RWPE2 (cell line): ENCODE results near the gene KIAA1217.

Source experiments
- ATAC-seq: fragments of 200-7000 bp; cut with Tn5 transposase; 3 replicates; pipeline ENCODE4 v1.9.1; 2021; ENCODE audit warnings: low read depth
- DNase-seq: peaks from one replicate; pipeline ENCODE4 v3.0.0-alpha.2; 2020; ENCODE audit warnings: low spot score
- H3K27ac ChIP-seq: fragments of 450-650 bp; 2 replicates; pipeline ENCODE4 v1.5.1; 2017; ENCODE audit warnings: mild to moderate bottlenecking; ENCODE audit not compliant: poor library complexity, severe bottlenecking
- H3K27me3 ChIP-seq: fragments of 250-450 bp; sonication (Bioruptor Pico); 2 replicates; pipeline ENCODE4 v1.5.1; 2021; ENCODE audit warnings: mild to moderate bottlenecking, moderate library complexity; ENCODE audit not compliant: insufficient read depth, poor library complexity, severe bottlenecking
- H3K36me3 ChIP-seq: fragments of 250-450 bp; sonication (Bioruptor Pico); 2 replicates; pipeline ENCODE4 v1.5.1; 2020; ENCODE audit warnings: low read depth, mild to moderate bottlenecking, moderate library complexity
- H3K4me1 ChIP-seq: fragments of 250-450 bp; sonication (Bioruptor Pico); 2 replicates; pipeline ENCODE4 v1.5.1; 2021; ENCODE audit warnings: mild to moderate bottlenecking, moderate library complexity; ENCODE audit not compliant: insufficient read depth, poor library complexity, severe bottlenecking
- H3K4me3 ChIP-seq: fragments of 250-450 bp; sonication (Bioruptor Pico); 2 replicates; pipeline ENCODE4 v1.5.1; 2021; ENCODE audit warnings: mild to moderate bottlenecking, moderate library complexity; ENCODE audit not compliant: severe bottlenecking
- H3K9me3 ChIP-seq: fragments of 250-450 bp; sonication (Bioruptor Pico); 2 replicates; pipeline ENCODE4 v1.5.1; 2021; ENCODE audit warnings: mild to moderate bottlenecking, moderate library complexity; ENCODE audit not compliant: severe bottlenecking
- TF ChIP-seq, protein P1 (sequence below): fragments of 450-650 bp; IDR thresholded peaks from one replicate; pipeline ENCODE4 v1.5.1; 2017; ENCODE audit warnings: mild to moderate bottlenecking, moderate library complexity; ENCODE audit not compliant: poor library complexity, severe bottlenecking

KIAA1217 gene

DNA sequence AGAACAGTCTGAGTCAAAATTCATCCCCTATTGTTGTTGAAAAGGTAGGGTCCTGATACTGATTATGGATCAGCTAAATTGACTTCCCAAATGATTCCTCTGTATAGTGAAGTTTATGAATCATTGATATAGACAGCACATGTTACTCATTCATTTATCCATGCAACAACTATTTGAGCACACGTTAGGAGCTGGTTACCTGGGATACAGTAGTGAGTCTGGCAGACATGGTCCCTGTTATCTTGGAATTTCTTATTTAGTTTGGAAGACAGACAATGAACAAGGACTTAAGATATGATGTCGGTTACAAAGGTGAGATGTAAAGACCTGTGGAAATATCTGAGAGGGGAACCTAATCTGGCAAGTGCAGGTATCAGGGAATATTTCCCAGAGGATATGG, 28.0 kb upstream of the KIAA1217 start:
- DNase-seq = no peak
- ATAC-seq = no peak

DNA sequence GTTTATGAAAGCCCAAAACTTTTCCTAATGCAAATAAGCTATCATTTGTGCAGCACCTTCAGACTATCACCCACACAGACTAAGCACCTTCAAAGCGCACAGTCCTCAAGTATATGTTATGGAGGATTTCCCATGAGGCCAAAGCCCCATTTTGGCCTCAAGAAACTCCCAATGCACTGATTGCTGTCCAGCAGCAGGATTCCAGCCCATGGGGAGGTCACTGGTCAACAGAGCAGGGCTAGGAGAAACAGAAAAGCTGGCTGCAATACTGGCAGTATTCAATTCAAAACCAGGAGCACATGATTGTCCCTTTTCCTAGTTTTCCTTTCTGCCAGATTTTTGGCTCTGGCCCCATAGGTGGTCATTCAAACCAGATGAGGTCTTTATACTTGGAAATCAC, 24.5 kb upstream of the KIAA1217 start:
- H3K4me3 ChIP-seq = no peak overlapping the region
- no peak overlapping the region for H3K27ac ChIP-seq
- H3K36me3 ChIP-seq = no peaks in the 10 kb centered on the region
- ATAC-seq (no peak), DNase-seq (no peak)
- TF ChIP-seq, protein P1, sequence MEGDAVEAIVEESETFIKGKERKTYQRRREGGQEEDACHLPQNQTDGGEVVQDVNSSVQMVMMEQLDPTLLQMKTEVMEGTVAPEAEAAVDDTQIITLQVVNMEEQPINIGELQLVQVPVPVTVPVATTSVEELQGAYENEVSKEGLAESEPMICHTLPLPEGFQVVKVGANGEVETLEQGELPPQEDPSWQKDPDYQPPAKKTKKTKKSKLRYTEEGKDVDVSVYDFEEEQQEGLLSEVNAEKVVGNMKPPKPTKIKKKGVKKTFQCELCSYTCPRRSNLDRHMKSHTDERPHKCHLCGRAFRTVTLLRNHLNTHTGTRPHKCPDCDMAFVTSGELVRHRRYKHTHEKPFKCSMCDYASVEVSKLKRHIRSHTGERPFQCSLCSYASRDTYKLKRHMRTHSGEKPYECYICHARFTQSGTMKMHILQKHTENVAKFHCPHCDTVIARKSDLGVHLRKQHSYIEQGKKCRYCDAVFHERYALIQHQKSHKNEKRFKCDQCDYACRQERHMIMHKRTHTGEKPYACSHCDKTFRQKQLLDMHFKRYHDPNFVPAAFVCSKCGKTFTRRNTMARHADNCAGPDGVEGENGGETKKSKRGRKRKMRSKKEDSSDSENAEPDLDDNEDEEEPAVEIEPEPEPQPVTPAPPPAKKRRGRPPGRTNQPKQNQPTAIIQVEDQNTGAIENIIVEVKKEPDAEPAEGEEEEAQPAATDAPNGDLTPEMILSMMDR = no peak
- H3K4me1 ChIP-seq = no peaks in the 10 kb centered on the region
- H3K9me3 ChIP-seq = no peaks in the 10 kb centered on the region
- peaks cover 15% of the 10 kb centered on the region for H3K27me3 ChIP-seq

More for the DNA sequence above, 28.0 kb upstream of the KIAA1217 start:
- no peaks in the 10 kb centered on the region for H3K4me1 ChIP-seq
- peaks cover 15% of the 10 kb centered on the region for H3K27me3 ChIP-seq
- no peak overlapping the region for H3K4me3 ChIP-seq
- H3K9me3 ChIP-seq = no peaks in the 10 kb centered on the region
- TF ChIP-seq, protein P1 = no peak
- H3K36me3 ChIP-seq = no peaks in the 10 kb centered on the region
- H3K27ac ChIP-seq = no peak overlapping the region

DNA sequence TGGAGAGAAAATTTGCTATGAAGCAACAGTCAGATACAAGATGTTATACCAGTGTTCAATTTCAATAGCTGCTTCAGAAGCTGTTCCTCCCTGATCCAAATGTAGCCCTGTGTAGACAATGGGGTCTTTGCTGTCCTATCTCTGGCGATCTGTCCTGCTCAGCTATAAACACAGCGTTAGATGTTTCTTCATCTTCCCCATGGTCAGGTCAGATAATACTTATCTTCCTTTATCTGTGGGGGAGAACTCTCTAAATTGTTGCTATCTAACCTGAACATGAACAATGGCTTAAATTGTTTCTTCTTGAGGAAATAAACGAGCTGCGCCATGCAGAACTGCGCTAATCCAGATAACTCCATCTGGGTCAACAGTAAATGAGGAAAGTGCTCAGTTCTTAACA, 15.6 kb upstream of the KIAA1217 start:
- no peaks in the 10 kb centered on the region for H3K36me3 ChIP-seq
- H3K9me3 ChIP-seq = no peaks in the 10 kb centered on the region
- H3K27me3 ChIP-seq = no peaks in the 10 kb centered on the region
- DNase-seq (no peak), ATAC-seq (no peak)
- H3K27ac ChIP-seq = no peak overlapping the region
- H3K4me3 ChIP-seq = no peak overlapping the region
- no peaks in the 10 kb centered on the region for H3K4me1 ChIP-seq
- TF ChIP-seq, protein P1 = no peak

DNA sequence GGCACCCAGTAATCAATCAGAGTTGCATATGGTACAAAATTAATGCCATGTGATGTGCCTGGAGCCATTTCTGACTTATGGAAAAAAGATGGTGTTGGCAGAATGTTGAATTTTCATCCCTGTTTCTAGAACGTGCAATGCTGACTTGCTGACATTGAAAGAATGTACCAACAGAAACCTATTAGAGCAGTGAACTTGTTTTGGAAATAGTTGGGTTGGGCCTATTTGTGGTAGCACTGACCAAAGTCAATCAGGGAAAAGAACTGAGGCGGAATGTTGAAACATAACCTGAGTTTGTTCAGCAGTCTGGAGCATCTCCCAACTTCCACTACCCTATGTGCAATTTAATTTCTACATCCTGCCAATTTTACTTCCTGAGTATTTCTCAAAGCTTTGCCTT, 11.7 kb upstream of the KIAA1217 start:
- Histone ChIP-seq H3K4me3 (no peak overlapping the region), H3K27ac (no peak overlapping the region), H3K27me3 (no peaks in the 10 kb centered on the region), H3K36me3 (no peaks in the 10 kb centered on the region), H3K4me1 (no peaks in the 10 kb centered on the region), H3K9me3 (no peaks in the 10 kb centered on the region)
- no peak for DNase-seq
- TF ChIP-seq, protein P1 = no peak
- ATAC-seq = no peak

DNA sequence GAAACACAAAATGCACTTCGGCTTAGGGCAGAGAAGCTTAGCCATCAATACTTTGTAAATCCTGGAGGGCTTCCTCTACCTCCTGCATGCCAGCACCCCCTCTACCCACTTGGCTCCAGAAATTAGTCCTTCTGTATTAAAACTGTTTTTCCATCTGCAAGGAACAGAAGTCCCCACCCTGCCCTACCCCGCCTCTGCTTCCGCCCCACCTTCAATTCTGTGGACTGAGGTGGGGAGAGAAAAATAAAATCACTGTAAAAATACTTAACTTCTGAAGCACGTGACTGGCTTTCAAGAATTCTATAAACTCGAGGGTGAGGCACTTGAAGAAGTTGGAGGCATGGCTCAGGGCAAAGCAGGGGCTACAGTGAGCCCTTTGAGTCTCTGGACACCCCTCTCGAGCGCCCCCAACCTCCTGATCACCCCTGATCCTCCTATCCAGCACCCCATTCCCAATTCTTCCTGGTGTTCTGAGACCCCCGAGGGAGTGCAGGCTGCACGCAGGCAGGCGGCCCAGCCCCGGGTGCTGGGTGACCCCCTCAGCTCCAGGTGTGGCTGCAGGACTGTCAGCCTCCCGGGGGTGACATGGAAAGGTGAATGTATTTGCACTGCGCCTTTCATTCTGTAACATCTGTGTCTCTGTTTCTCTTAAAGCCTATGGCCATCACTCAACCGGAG, 7.3 kb upstream of the KIAA1217 start:
- TF ChIP-seq, protein P1 = no peak
- no peaks in the 10 kb centered on the region for H3K27me3 ChIP-seq
- DNase-seq = no peak
- no peak overlapping the region for H3K4me3 ChIP-seq
- H3K27ac ChIP-seq = no peak overlapping the region
- no peak for ATAC-seq
- H3K9me3 ChIP-seq = no peaks in the 10 kb centered on the region
- H3K36me3 ChIP-seq = no peaks in the 10 kb centered on the region
- H3K4me1 ChIP-seq = no peaks in the 10 kb centered on the region
